Measurements from ENCODE around the gene ST6GAL1. TPM values are rescaled to one million over a fixed set of nuclear protein-coding genes. Genes with fewer than 3 reads are reported as not detected.
A peak's percentile ranks its signal among the peaks of the same experiment; 100 is the strongest.

The ST6GAL1 gene
- total and polyA plus RNA-seq, 10 of the 15 experiments (the other 5 are each of a cell fraction or from before 2014, with no cell fraction given), result 74.2 to 248 (median 149) TPM

DNA sequence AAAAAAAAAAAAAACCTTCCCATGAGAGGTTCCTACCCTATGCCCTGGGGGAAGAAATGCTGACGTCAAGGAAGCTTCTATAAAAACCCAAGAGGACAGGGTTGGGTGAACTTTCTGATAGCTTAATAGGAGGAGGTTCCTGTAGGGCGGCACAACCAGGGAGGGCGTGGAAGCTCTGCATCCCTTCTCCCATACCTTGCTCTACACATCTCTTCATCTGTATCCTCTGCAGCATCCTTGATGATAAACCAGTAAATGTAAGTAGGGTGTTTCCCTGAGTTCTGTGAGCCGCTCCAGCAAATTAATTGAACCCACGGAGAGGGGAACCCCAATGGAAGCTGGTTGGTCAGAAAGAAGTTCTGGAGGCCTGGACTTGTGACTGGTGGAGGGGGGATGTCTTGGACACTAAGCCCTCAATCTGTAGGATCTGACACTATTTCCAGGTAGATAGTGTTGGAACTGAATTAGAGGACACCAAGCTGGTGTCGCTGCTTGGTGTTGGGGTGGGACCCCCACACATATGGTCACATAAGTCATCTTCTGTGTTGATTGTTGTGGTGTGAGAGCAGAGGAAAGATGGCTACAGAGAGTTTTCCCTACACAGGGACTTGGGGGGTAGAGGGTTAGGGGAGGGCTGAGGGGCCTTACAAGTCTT lies 91.5 kb downstream of the ST6GAL1 start (continued):
- TF ChIP-seq POU2F2 (IDR thresholded peaks at IDR 0.05; ENCODE audit: borderline replicate concordance, low read depth, low read length) (peak; percentile 87; the same call in 2 of the 3 replicates), BHLHE40 (IDR thresholded peaks at IDR 0.05; ENCODE audit: borderline replicate concordance in 1 of 2, low read depth in 2 of 2, low read length in 1 of 2) (peak in 1 of 2 experiments; percentile 39; a peak in 1 of 4 replicates), RAD51 (IDR thresholded peaks at IDR 0.05) (no peak), NR2F1 (conservative IDR thresholded peaks at IDR 0.05) (no peak; the same call in 1 of the 2 replicates), IKZF2 (IDR thresholded peaks at IDR 0.05) (peak in 1 of 2 experiments; percentile 68; a peak in 3 of 4 replicates), FOXK2 (IDR thresholded peaks at IDR 0.05) (no peak), LARP7 (IDR thresholded peaks at IDR 0.05) (0 out of 2 replicates have a peak, but pooled peaks have one; percentile 75), HCFC1 (IDR thresholded peaks at IDR 0.05; ENCODE audit: low read length) (no peak), NFYB (IDR thresholded peaks at IDR 0.05; ENCODE audit: insufficient read depth, low read depth, low read length) (0 out of 2 replicates have a peak, but pooled peaks have one; percentile 37), JUNB (IDR thresholded peaks at IDR 0.05) (peak; percentile 14; the same call in 1 of the 2 replicates), ZNF207 (IDR thresholded peaks at IDR 0.05; ENCODE audit: borderline replicate concordance) (no peak), MXI1 (IDR thresholded peaks at IDR 0.05; ENCODE audit: low read depth, low read length) (0 out of 2 replicates have a peak, but pooled peaks have one; percentile 42), MTA2 (IDR thresholded peaks at IDR 0.05; ENCODE audit: low read depth) (peak; percentile 70), CREB1 (IDR thresholded peaks at IDR 0.05; ENCODE audit: low read depth) (peak; percentile 74), ATF7 (IDR thresholded peaks at IDR 0.05; ENCODE audit: low read depth) (peak; percentile 89), RCOR1 (conservative IDR thresholded peaks at IDR 0.05; ENCODE audit: low read depth, low read length) (no peak), CEBPB (IDR thresholded peaks at IDR 0.05; ENCODE audit: borderline replicate concordance in 1 of 2, low read depth in 2 of 2, low read length in 2 of 2) (no peak), RFX5 (IDR thresholded peaks at IDR 0.05; ENCODE audit: low read depth, low read length) (no peak), YY1 (IDR thresholded peaks at IDR 0.05; ENCODE audit: low read depth, low read length) (peak; percentile 20; the same call in 1 of the 2 replicates), NFIC (IDR thresholded peaks at IDR 0.05; ENCODE audit: low read depth, low read length) (peak; percentile 61), WRNIP1 (IDR thresholded peaks at IDR 0.05; ENCODE audit: borderline replicate concordance, low read depth, low read length) (0 out of 2 replicates have a peak, but pooled peaks have one; percentile 33), IKZF1 (conservative IDR thresholded peaks at IDR 0.05) (peak; percentile 56; the same call in 1 of the 2 replicates), CHD1 (IDR thresholded peaks at IDR 0.05; ENCODE audit: low read depth, low read length) (0 out of 2 replicates have a peak, but pooled peaks have one; percentile 78), EP300 (IDR thresholded peaks at IDR 0.05; ENCODE audit: borderline replicate concordance in 1 of 2, control insufficient read depth in 1 of 2, low read depth in 2 of 2, low read length in 2 of 2) (peak; percentile 36 to 61; a peak in 2 of 4 replicates)
- TF ChIP-seq, protein P1, sequence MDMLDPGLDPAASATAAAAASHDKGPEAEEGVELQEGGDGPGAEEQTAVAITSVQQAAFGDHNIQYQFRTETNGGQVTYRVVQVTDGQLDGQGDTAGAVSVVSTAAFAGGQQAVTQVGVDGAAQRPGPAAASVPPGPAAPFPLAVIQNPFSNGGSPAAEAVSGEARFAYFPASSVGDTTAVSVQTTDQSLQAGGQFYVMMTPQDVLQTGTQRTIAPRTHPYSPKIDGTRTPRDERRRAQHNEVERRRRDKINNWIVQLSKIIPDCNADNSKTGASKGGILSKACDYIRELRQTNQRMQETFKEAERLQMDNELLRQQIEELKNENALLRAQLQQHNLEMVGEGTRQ (IDR thresholded peaks at IDR 0.05; ENCODE audit: borderline replicate concordance, low read depth, low read length), result no peak
- TF ChIP-seq, protein P2, sequence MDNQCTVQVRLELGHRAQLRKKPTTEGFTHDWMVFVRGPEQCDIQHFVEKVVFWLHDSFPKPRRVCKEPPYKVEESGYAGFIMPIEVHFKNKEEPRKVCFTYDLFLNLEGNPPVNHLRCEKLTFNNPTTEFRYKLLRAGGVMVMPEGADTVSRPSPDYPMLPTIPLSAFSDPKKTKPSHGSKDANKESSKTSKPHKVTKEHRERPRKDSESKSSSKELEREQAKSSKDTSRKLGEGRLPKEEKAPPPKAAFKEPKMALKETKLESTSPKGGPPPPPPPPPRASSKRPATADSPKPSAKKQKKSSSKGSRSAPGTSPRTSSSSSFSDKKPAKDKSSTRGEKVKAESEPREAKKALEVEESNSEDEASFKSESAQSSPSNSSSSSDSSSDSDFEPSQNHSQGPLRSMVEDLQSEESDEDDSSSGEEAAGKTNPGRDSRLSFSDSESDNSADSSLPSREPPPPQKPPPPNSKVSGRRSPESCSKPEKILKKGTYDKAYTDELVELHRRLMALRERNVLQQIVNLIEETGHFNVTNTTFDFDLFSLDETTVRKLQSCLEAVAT (IDR thresholded peaks at IDR 0.05), result peak; percentile 82; the same call in 1 of the 2 replicates
- TF ChIP-seq, protein P3, sequence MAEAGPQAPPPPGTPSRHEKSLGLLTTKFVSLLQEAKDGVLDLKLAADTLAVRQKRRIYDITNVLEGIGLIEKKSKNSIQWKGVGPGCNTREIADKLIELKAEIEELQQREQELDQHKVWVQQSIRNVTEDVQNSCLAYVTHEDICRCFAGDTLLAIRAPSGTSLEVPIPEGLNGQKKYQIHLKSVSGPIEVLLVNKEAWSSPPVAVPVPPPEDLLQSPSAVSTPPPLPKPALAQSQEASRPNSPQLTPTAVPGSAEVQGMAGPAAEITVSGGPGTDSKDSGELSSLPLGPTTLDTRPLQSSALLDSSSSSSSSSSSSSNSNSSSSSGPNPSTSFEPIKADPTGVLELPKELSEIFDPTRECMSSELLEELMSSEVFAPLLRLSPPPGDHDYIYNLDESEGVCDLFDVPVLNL (IDR thresholded peaks at IDR 0.05; ENCODE audit: low read depth, low read length), result no peak

Data from GM12878 (cell line).